NCI-H146 treated with DMSO at 0.1 percent for 48 hours (cell line): ENCODE measurements around the gene RSF1.
A peak's percentile ranks its signal among the peaks of the same experiment; 100 is the strongest.

Source experiments
- DNase-seq: peaks from one replicate; lab custom pipeline; 2025; ENCODE audit not compliant: unreplicated experiment; lab: John Stamatoyannopoulos, UW

RSF1 gene

DNA sequence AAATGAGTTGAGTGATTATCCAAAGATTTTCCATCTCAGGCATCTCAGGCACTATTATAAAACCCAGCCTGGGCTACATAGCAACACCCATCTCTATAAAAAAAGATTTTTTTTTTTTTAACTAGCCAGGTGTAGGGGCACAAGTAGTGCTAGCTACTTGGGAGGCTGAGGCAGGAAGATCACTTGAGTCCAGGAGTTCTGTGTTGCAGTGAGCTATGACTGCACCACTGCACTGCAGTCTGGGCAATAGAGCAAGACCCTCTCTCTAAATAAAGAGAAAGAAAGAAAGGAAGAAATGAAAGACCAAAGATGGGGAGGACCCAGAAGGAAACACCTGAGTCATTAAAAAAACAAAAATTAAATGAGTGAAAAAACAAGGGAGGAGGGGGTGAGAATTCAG, 14.1 kb downstream of the RSF1 start:
- no peak for DNase-seq

DNA sequence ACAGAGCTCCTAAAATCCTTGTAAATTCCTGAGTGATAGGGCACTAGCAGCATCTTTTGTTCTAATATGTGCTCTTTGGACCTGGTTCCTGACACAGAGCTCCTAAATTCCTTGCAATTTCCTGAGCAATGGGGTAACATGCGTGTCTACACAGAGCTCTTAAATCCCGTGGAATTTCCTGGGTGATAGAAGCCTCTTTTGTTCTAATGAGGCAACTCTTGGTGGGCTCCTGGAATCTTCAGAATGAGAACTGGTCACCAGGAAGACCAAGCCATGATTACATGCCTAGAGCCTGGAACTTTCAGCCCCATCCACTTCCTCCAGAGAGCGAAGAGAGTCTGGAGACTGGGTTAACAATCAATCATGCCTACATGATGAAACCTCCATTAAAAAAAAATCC, 19.0 kb downstream of the RSF1 start:
- DNase-seq, result no peak

DNA sequence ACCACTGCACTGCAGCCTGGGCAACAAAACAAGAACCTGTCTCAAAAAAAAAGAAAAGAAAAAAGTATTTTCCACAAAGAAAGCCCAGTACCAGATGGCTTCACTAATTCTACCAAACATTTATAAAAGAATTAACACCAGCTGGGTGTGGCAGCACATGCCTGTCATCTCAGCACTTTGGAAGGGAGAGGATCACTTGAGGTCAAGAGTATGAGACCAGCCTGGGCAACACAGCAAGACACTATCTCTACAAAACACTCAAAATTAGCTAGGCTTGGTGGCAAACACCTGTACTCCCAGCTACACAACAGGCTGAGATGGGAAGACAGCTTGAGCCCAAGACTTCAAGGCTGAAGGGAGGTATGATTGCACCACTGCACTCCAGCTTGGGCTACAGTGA, 20.1 kb downstream of the RSF1 start:
- no peak for DNase-seq

DNA sequence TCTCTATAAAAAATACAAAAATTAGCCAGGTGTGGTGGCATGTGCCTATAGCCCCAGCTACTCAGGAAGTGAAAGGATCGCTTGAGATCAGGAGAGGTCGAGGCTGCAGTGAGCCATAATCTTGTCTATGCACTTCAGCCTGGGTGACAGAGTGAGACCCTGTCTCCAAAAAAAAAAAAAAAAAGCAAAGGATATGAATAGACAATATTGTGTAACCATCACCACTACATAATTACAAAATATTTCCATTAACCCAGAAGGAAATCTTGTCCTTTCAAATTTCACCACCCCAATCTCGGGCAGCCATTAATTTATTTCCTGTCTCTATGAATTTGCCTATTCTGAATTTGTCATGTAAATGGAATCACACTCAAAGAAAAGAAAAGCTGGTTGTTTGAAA, 21.2 kb downstream of the RSF1 start:
- DNase-seq, result no peak

DNA sequence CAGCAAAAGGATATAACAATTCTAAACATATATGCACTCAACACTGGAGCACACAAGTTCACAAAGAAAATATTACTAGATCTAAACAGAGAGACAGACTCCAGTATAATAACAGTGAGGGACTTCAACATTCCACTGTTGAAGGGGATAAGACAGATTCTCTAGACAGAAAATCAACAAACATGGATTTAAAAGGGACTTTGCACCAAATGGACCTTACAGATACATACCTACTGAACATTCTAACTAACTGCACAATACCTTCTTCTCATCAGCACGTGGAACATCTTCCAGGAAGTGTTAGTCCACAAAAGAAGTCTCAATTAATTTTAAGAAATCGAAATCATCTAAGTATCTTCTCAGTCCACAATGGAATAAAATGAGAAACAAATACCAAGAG, 26.6 kb downstream of the RSF1 start:
- DNase-seq, result no peak

DNA sequence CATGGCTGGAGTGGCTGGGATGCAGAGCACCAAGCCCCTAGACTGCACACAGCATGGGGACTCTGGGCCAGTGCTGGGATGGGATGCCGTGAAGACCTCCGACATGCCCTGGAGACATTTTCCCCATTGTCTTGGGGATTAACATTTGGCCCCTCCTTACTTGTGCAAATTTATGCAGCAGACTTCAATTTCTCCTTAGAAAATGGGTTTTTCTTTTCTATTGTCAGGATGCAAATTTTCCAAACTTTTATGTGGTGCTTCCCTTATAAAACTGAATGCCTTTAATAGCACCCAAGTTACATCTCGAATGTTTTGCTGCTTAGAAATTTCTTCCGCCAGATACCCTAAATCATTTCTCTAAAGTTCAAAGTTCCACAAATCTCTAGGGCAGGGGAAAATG, 29.2 kb downstream of the RSF1 start:
- no peak for DNase-seq

DNA sequence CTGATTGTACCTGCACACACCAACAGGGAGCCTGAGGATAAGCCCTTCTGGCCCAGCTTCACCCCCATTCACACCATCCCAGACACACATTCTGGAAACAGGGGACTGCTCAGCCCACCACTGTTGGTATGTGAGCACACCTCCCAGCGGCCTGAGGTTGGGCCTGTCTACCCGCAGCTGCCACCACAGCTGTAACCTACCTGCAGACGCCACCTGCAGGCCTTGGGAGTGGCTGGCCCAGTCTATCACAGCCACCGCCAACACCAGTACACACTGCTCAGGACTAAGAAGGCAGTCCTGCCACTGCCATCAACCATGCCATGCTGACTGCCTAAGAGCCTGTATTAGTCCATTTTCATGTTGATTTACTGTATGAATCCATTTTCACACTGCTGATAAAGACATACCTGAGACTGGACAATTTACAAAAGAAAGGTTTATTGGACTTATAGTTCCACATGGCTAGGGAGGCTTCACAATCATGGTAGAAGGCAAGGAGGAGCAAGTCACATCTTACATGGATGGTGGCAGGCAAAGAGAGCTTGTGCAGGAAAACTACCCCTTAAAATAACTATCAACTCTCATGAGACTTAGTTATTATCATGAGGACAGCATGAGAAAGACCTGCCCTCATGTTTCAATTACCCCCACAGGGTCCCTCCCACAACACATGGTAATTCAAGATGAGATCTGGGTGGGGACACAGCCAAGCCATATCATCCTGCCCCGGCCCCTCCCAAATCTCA, 30.6 kb downstream of the RSF1 start:
- no peak for DNase-seq

DNA sequence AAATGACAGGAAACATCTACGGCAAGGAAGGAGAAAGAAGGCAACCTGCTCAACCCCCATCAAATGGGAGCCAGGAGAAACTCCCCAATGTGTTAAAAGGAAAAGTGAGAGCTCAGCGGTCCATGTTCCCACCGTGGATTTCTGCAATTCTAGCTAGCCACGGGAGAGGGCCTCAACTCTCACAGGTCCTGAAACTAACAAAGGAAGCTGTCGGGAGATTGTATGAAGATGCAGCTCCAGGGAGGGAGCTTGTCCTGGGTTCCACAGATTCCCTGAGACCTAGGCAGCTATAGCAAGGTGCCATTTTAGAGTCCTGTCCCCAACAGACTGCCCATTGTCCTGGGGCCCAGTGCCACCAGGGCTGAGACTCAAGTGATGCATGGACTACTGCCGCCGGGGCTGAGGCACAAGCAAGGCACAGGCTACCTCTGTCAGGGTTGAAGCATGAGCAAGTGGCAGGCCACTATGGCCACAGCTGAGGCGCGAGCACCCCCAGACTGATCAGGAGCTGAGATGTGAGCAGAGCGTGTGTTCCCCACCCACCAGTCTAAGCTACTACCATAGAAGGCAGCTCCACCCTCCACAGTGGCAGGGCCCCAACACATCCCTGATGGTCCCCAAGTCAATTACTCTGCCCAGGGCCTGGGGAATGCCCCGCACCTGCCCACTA, 31.3 kb downstream of the RSF1 start:
- DNase-seq, result no peak

DNA sequence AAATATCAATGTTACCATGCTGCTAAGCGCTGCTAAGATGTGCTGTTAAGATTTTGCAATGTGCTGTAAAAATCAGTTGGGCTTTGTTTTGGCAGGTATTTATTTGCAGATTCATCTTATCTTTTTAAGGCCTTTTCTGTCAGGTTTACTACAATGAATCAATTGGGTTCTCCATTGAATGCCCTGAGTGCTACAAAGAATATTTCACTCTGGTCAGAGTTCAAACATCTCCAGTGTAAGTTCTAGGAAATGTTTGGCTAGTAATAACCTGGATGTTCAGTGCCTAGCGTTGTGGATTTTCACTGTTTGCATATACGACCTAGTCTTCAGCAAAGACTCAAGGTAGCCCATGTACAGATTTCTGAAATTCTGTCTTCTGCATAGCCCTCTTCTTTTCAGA, 36.0 kb downstream of the RSF1 start:
- no peak for DNase-seq

DNA sequence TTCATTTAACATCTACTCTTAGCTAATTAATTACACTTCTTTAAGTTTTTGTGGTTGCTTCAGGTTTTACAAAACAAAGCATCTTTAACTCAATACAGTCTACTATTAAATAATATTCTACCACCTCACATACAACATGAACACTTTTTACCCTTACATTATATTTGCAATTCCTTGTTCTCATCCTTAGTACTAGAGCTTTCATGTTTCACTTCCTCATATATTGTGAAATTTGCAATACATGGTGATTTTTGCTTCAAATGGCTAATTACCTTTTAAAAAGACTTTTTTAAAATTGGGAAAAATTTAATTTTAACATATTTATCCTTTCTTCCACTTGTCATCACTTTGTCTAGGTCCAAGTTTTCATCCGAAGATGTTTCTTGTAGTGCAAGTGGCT, 37.5 kb downstream of the RSF1 start:
- no peak for DNase-seq

DNA sequence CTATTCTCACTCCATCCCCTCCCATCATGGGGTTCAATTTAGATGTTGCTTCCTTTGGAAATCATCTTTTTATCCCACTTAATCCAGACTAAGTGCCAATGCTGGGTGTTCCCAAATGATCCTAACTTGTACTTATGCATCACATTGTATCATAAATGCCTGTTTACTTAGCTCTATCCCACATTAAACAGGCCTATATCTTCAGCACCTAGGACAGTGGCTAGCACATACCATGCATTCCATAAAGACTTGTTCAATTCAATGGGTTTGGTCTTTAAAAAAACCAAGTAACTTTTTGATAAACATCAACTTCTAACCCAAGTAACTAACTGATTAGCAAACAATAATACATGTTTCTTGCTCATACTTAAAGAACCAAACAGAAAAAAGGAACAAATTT, 40.6 kb downstream of the RSF1 start:
- DNase-seq, result no peak

DNA sequence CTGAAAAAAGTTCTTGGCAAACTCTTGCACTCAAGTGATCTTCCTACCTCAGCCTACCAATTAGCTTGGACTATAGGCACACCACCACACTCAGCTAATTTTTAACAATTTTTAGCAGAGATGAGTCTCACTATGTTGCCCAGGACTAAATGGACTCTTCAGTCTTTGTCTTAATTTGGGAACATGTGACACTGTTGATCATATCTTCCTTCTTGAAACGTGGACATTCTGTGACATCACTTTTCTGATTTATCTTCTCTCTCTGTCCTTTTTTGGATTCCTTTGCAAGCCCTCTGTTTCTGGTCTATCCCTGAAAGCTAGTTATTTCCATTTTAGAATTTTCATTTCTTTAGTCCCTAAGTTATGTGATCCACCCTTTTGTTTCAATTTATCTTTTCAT, 42.0 kb downstream of the RSF1 start:
- no peak for DNase-seq

DNA sequence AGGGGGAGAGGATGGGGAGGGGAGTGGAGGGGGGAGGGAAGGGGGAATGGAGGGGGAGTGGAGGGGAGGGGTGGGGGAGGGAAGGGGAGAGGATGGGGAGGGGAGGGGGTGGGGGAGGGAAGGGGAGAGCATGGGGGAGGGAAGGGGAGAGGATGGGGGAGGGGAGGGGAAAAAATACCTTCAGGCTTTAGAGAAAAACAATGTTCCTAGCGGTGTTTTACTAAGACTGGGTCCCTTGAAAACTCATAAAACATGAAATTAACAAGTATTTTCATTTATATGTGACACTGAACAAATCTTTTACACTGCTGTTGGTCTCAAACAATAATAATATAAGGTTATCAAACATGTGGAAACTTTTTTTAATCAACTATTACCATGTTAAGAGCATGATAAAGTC, 42.4 kb downstream of the RSF1 start:
- DNase-seq, result no peak

DNA sequence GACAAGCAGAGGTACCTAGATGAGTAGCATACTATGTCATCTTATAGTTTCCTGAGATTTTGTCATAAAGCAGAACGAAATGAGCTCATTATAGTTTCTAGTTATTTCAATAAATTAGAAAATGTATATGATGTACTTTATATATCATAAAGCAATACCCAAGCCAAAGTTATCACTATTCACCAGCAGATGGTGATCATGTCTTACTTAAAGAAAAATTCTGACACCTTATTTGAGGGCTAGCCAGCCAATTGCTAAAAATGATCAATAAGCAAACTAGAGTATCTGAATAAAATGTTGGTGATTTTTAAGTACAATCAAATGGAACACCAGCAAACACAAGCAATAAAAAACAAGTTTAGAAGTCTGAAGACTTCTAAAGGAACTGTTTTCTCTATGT, 44.1 kb downstream of the RSF1 start:
- DNase-seq, result peak; percentile 3

DNA sequence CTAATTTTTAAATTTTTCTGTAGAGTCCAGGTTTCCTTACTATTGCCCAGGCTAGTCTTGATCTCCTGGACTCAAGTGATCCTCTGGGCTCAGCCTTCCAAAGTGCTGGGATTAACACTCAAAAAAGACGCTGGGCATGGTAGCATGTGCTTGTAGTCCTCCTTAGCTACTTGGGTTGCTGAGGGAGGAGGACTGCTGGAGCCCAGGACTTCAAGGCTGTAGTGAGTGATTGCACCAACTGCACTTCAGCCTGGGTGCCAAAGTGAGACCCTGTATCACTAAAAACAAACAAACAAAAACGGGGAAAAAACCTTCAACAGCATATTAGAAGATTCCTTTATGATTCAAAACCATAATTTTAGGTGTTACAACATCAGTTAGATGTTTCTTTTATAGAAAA, 44.6 kb downstream of the RSF1 start:
- DNase-seq, result no peak

DNA sequence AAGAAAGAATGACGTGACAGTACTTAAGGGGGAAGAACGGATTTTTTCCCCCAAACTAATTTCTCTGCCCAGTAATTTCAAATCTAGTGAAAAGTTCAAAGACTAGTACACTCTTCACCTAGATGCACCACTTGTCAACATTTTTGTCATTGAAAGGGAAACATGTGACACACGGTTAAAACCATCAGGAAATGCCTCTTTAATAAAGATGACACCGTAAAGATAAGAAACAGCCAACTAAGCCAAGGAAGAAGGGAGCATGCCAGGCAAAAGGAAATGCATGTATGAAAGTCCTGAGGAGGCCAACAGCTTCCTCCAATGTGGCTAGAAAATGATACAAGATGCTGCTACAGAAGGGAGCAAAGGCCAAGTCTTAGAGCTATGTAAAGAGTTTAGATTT, 49.4 kb downstream of the RSF1 start:
- no peak for DNase-seq

DNA sequence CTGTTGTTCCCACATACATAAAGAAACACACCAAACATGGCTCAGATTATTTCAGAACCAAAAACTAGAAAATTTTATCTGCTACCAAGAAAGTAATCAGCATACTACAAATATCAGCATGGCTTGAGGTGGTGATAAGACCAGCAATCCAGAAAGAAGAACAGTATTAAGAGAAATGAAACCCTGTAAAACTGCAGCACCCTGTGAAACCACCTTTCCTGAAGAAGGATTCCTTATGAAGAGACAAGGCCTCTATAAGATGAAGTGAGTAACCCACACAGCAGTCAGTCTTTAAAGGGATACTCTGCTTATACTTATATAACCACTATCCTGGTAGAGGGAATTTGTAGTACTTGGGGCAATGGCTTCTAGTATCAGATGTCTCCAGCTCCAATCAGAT, 49.9 kb downstream of the RSF1 start:
- no peak for DNase-seq

DNA sequence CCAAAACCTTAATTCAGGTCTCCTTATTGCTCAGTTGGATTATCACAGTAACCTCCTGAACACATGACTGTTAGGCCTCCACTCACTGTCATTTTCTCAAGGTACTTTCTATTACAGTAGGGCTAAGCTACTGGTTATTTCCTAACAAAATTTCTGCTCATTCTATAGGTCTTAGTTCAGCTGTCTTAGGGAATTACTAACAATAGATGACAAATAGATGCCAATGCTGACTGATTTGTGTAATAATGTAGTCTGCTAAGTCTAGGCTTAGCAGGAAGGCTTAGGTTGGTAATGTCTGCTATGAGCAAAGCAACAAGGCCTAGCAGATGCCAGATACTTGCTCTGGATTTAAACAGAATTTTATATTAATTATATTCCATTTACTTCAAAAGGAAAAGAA, 58.1 kb downstream of the RSF1 start:
- no peak for DNase-seq

DNA sequence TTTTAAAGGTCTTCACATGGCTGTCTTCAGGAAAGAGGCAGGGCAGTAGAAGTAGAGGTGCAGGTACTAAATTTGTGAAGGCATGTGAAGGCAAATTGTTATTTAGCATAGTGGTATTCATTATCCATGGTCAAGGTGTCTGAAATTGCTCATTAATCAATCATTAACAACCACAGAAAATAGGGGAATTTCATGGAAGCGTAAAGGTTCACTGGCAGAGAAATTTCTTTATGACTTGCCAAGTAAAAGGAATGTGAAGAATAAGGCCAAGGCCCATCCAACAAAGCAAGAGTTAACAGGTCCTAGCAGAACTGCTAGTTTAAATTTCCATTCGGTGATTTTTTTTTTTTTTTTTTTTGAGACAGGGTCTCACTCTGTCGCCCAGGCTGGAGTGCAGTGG, 59.0 kb downstream of the RSF1 start:
- DNase-seq, result no peak

DNA sequence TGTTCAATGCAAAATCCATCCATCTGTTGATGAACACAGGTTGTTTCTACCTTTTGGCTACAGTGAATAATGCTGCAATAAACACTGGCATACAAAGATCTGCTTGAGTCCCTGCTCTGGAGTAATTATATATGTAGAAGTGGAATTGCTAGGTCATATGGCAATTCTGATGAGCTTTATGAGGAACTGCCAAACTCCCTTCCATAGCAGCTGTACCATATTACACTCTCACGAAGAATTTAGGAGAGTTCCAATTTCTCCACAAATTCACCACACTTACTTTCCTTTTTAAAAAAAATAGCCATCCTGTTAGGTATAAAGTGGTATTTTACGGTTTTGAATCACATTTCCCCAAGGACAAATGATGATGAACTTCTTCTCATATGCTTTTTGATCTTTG, 62.2 kb downstream of the RSF1 start:
- no peak for DNase-seq

DNA sequence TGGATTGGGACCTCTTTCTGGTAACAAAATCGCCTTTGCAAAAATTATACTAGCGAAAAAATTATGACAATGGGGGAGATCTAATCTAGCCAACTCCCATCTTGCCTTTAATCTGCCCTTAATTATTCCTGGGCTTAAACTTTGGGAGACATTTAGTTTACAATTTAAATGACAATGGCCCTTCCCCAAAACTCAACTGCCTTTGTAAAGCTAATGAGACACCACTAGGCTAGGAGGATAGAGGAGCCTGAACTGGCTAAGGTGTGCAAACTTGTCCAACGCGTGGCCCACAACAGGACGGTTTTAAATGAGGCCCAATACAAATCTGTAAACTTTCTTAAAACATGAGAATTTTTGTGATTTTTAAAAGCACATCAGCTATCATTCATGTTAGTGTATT, 67.3 kb downstream of the RSF1 start:
- no peak for DNase-seq

DNA sequence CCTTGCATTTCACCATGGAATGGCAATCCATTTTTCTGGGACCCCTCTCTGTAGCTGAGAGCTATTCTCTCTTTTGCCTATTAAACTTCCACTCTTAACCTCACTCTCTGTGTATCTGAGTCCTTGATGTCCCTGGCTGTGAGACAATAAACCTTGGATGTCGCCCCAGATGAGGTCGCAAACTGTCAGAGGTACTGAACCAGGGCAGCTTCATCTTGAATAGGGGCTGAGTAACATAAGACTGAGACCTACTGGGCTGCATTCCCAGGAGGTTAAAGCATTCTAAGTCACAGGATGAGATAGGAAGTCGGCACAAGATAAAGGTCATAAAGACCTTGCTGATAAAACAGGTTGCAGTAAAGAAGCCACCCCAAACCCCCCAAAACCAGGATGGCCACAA, 68.0 kb downstream of the RSF1 start:
- no peak for DNase-seq
